ENCODE data around the gene PADI6. TPM values are rescaled to one million over a fixed set of nuclear protein-coding genes. Genes with fewer than 3 reads are reported as not detected.
A peak's percentile ranks its signal among the peaks of the same experiment; 100 is the strongest.

The PADI6 gene
- total and polyA plus RNA-seq, 7 experiments from 2014 or later, result not detected

- Histone ChIP-seq H3K27ac (ENCODE audit: low read depth, low read length) (peak overlapping the region; percentile 79), H3K4me3 (ENCODE audit: low read length) (peak overlapping the region; percentile 59), H3K36me3 (ENCODE audit: control insufficient read depth in 2 of 3, insufficient read depth in 3 of 3, low read length in 3 of 3) (peaks cover 0 to 11% (median 0%) of the 10 kb centered on the region in 3 experiments), H3K9me3 (ENCODE audit: control insufficient read depth in 2 of 3, low read length in 3 of 3) (no peaks in the 10 kb centered on the region), H3K4me1 (ENCODE audit: control insufficient read depth in 2 of 2, insufficient read depth in 2 of 2, low read length in 2 of 2) (peaks cover 14 to 19% of the 10 kb centered on the region in 2 donors), H3K27me3 (ENCODE audit: control insufficient read depth in 2 of 2, insufficient read depth in 2 of 2, low read length in 2 of 2) (no peaks in the 10 kb centered on the region)
- DNase-seq (no peak), ATAC-seq (no peak)
- no peaks in the 10 kb centered on the region for H3K27me3 Mint-ChIP-seq
- no peaks in the 10 kb centered on the region for H3K9me3 Mint-ChIP-seq
- peaks cover 9 to 46% (median 35%) of the 10 kb centered on the region in 7 donors for H3K4me1 Mint-ChIP-seq
- H3K36me3 Mint-ChIP-seq, result peaks cover 0 to 5% (median 0%) of the 10 kb centered on the region in 5 donors
- intact Hi-C loops (cut with micrococcal nuclease), result no loop called here
- POLR2A ChIA-PET, result interaction anchor here (1.3 kb wide), 1 partner anchor 84 kb away, joined by 4 read pairs; no protein-coding TSS in a partner anchor
- CTCF ChIA-PET, result interaction anchor here (0.6 to 1.0 kb wide), 2 partner anchors 10 to 20 kb away, joined by 3 read pairs; no protein-coding TSS in a partner anchor
- H3K27ac Mint-ChIP-seq, result peak overlapping the region; percentile 72 to 97 (median 89)
- H3K4me3 Mint-ChIP-seq, result peak overlapping the region; percentile 81 to 98 (median 88)
These were observed 68.3 kb downstream of the PADI6 start for GRCh38 chr1:17440074-17440826.

GRCh38 chr1:17440827-17441168 is 68.8 kb downstream of the PADI6 start:
- no peak for DNase-seq
- POLR2A ChIA-PET, result interaction anchor here (0.7 to 1.3 kb wide), 2 partner anchors 26 to 84 kb away, joined by 3 to 4 read pairs; no protein-coding TSS in a partner anchor
- H3K27ac ChIP-seq (ENCODE audit: low read depth, low read length), result no peak overlapping the region

GRCh38 chr1:17441265-17441992 is 69.4 kb downstream of the PADI6 start:
- ChIA-PET CTCF (interaction anchor here (0.6 to 0.7 kb wide), 2 partner anchors 26 to 1776 kb away, joined by 3 to 5 read pairs; no protein-coding TSS in a partner anchor), POLR2A (interaction anchor here (0.7 kb wide), 1 partner anchor 26 kb away, joined by 3 read pairs; no protein-coding TSS in a partner anchor)
- no peaks in the 10 kb centered on the region for H3K27me3 ChIP-seq (ENCODE audit: control insufficient read depth in 2 of 2, insufficient read depth in 2 of 2, low read length in 2 of 2)
- H3K9me3 ChIP-seq (ENCODE audit: control insufficient read depth in 2 of 3, low read length in 3 of 3), result no peaks in the 10 kb centered on the region
- ATAC-seq (no peak), DNase-seq (no peak)
- H3K4me1 ChIP-seq (ENCODE audit: control insufficient read depth in 2 of 2, insufficient read depth in 2 of 2, low read length in 2 of 2), result peaks cover 14 to 18% of the 10 kb centered on the region in 2 donors
- H3K27ac ChIP-seq (ENCODE audit: low read depth, low read length), result no peak overlapping the region
- Mint-ChIP-seq H3K27ac (peak overlapping the region in 4 of 9 donors; percentile 72 to 97 (median 88)), H3K27me3 (no peaks in the 10 kb centered on the region), H3K36me3 (peaks cover 0 to 5% (median 0%) of the 10 kb centered on the region in 5 donors), H3K4me3 (peak overlapping the region in 6 of 10 donors; percentile 40 to 96 (median 46)), H3K9me3 (no peaks in the 10 kb centered on the region), H3K4me1 (peaks cover 5 to 34% (median 25%) of the 10 kb centered on the region in 7 donors)
- peaks cover 0 to 10% (median 0%) of the 10 kb centered on the region in 3 experiments for H3K36me3 ChIP-seq (ENCODE audit: control insufficient read depth in 2 of 3, insufficient read depth in 3 of 3, low read length in 3 of 3)
- intact Hi-C loops (cut with micrococcal nuclease), result no loop called here
- H3K4me3 ChIP-seq (ENCODE audit: low read length), result no peak overlapping the region

More at GRCh38 chr1:17440827-17441168, 68.8 kb downstream of the PADI6 start:
- no peak overlapping the region for H3K4me3 ChIP-seq (ENCODE audit: low read length)
- Mint-ChIP-seq H3K27ac (peak overlapping the region; percentile 47 to 97 (median 88)), H3K27me3 (no peaks in the 10 kb centered on the region), H3K9me3 (no peaks in the 10 kb centered on the region), H3K36me3 (peaks cover 0 to 5% (median 0%) of the 10 kb centered on the region in 5 donors), H3K4me3 (peak overlapping the region; percentile 43 to 96 (median 87)), H3K4me1 (peaks cover 5 to 40% (median 31%) of the 10 kb centered on the region in 7 donors)
- H3K36me3 ChIP-seq (ENCODE audit: control insufficient read depth in 2 of 3, insufficient read depth in 3 of 3, low read length in 3 of 3), result peaks cover 0 to 10% (median 0%) of the 10 kb centered on the region in 3 experiments
- CTCF ChIA-PET, result no interaction called here
- intact Hi-C loops (cut with micrococcal nuclease), result no loop called here
- ATAC-seq, result no peak
- H3K9me3 ChIP-seq (ENCODE audit: control insufficient read depth in 2 of 3, low read length in 3 of 3), result no peaks in the 10 kb centered on the region
- H3K27me3 ChIP-seq (ENCODE audit: control insufficient read depth in 2 of 2, insufficient read depth in 2 of 2, low read length in 2 of 2), result no peaks in the 10 kb centered on the region
- H3K4me1 ChIP-seq (ENCODE audit: control insufficient read depth in 2 of 2, insufficient read depth in 2 of 2, low read length in 2 of 2), result peaks cover 14 to 19% of the 10 kb centered on the region in 2 donors

- H3K9me3 ChIP-seq (ENCODE audit: control insufficient read depth in 2 of 3, low read length in 3 of 3), result no peaks in the 10 kb centered on the region
- H3K4me1 ChIP-seq (ENCODE audit: control insufficient read depth in 2 of 2, insufficient read depth in 2 of 2, low read length in 2 of 2), result peaks cover 9 to 13% of the 10 kb centered on the region in 2 donors
- Mint-ChIP-seq H3K4me1 (peaks cover 5 to 29% (median 19%) of the 10 kb centered on the region in 7 donors), H3K9me3 (no peaks in the 10 kb centered on the region), H3K4me3 (peak overlapping the region in 1 of 10 donors; percentile 68), H3K27ac (peak overlapping the region in 1 of 9 donors; percentile 72), H3K36me3 (peaks cover 0 to 3% (median 0%) of the 10 kb centered on the region in 5 donors), H3K27me3 (no peaks in the 10 kb centered on the region)
- H3K27ac ChIP-seq (ENCODE audit: low read depth, low read length), result no peak overlapping the region
- no peaks in the 10 kb centered on the region for H3K27me3 ChIP-seq (ENCODE audit: control insufficient read depth in 2 of 2, insufficient read depth in 2 of 2, low read length in 2 of 2)
- ChIA-PET CTCF (interaction anchor here (0.6 to 0.7 kb wide), 2 partner anchors 26 to 1777 kb away, joined by 3 to 5 read pairs; no protein-coding TSS in a partner anchor), POLR2A (no interaction called here)
- DNase-seq (no peak), ATAC-seq (no peak)
- H3K36me3 ChIP-seq (ENCODE audit: control insufficient read depth in 2 of 3, insufficient read depth in 3 of 3, low read length in 3 of 3), result peaks cover 0 to 10% (median 0%) of the 10 kb centered on the region in 3 experiments
- intact Hi-C loops (cut with micrococcal nuclease), result no loop called here
- H3K4me3 ChIP-seq (ENCODE audit: low read length), result no peak overlapping the region
These were observed 70.0 kb downstream of the PADI6 start for GRCh38 chr1:17441993-17442357.

- no peak for ATAC-seq
- ChIA-PET POLR2A (no interaction called here), CTCF (interaction anchor here (0.6 kb wide), 1 partner anchor 159 kb away, joined by 10 read pairs; no protein-coding TSS in a partner anchor)
- Histone ChIP-seq H3K4me1 (ENCODE audit: control insufficient read depth in 2 of 2, insufficient read depth in 2 of 2, low read length in 2 of 2) (peaks cover 6 to 8% of the 10 kb centered on the region in 2 donors), H3K27ac (ENCODE audit: low read depth, low read length) (no peak overlapping the region), H3K36me3 (ENCODE audit: control insufficient read depth in 2 of 3, insufficient read depth in 3 of 3, low read length in 3 of 3) (peaks cover 0 to 10% (median 0%) of the 10 kb centered on the region in 3 experiments), H3K27me3 (ENCODE audit: control insufficient read depth in 2 of 2, insufficient read depth in 2 of 2, low read length in 2 of 2) (no peaks in the 10 kb centered on the region), H3K4me3 (ENCODE audit: low read length) (no peak overlapping the region), H3K9me3 (ENCODE audit: control insufficient read depth in 2 of 3, low read length in 3 of 3) (no peaks in the 10 kb centered on the region)
- Mint-ChIP-seq H3K4me1 (peaks cover 5 to 27% (median 18%) of the 10 kb centered on the region in 7 donors), H3K27me3 (no peaks in the 10 kb centered on the region), H3K27ac (peak overlapping the region in 1 of 9 donors; percentile 40), H3K9me3 (no peaks in the 10 kb centered on the region), H3K36me3 (peaks cover 0 to 2% (median 0%) of the 10 kb centered on the region in 5 donors), H3K4me3 (no peak overlapping the region)
- DNase-seq, result no peak
- intact Hi-C loops (cut with micrococcal nuclease), result no loop called here
These were observed 70.8 kb downstream of the PADI6 start for GRCh38 chr1:17442841-17443240.

GRCh38 chr1:17447501-17447992 is 75.6 kb downstream of the PADI6 start:
- Mint-ChIP-seq H3K4me3 (no peak overlapping the region), H3K9me3 (no peaks in the 10 kb centered on the region), H3K27me3 (no peaks in the 10 kb centered on the region), H3K36me3 (no peaks in the 10 kb centered on the region), H3K4me1 (peaks cover 0 to 5% (median 0%) of the 10 kb centered on the region in 7 donors), H3K27ac (no peak overlapping the region)
- CTCF ChIA-PET, result no interaction called here
- ATAC-seq (no peak), DNase-seq (no peak)
- Histone ChIP-seq H3K27ac (ENCODE audit: low read depth, low read length) (no peak overlapping the region), H3K9me3 (ENCODE audit: control insufficient read depth in 2 of 3, low read length in 3 of 3) (no peaks in the 10 kb centered on the region), H3K4me1 (ENCODE audit: control insufficient read depth in 2 of 2, insufficient read depth in 2 of 2, low read length in 2 of 2) (no peaks in the 10 kb centered on the region), H3K4me3 (ENCODE audit: low read length) (no peak overlapping the region), H3K27me3 (ENCODE audit: control insufficient read depth in 2 of 2, insufficient read depth in 2 of 2, low read length in 2 of 2) (no peaks in the 10 kb centered on the region), H3K36me3 (ENCODE audit: control insufficient read depth in 2 of 3, insufficient read depth in 3 of 3, low read length in 3 of 3) (no peaks in the 10 kb centered on the region)
- intact Hi-C loops (cut with micrococcal nuclease), result no loop called here
- POLR2A ChIA-PET, result no interaction called here

Measured in naive thymus-derived CD4-positive, alpha-beta T cell (primary cell).